IPS DF 19.7 (cell line): Measurements from ENCODE around the gene RPN2.

ENCODE experiments used
- DNase-seq: peaks from one replicate; pipeline ENCODE4 v3.0.0-alpha.2; 2013; ENCODE audit warnings: low read depth, low spot score

The RPN2 gene

DNA sequence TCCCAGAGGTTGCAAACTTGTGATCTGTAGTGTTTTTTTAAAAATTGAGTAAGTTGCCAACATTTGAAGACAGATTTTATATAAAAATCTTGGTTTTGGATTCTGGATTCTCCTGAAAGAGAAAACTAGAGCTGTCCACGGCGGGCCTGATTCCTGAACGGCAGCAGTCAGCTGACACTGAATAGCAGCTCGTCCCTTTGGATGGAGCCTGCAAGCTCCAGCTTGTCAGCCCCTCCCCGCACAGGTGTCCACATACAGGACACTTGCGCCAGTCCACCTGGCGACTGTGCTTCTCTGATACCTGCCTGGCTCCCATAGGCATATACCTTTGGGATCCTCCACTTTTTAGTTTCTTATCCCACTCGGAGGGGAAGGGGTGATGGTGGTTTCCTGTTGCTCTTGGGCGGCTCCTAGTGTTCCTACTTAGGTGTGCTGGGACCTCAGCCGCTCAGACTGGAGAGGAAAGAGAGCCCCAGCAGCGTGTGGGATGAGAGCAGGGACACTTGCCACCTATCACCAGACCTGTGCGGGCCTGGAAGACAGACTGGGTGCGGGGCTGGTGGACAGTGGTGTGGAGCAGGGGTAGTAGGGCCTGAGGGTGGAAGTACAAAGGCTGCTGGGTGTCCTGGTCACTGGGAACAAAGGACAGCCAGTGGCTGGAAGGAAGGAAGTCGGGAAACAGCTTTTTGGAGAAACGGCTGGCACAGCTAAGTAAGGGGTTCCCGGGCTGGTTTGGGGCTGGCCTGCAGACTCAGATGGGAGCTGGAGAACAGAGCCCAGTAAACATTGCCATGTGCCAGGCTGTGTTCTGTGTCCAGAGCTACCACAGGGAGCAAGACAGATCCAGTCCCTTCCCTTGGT lies 64.2 kb downstream of the RPN2 start:
- DNase-seq, result no peak

GRCh38 chr20:37243937-37244571 lies 64.9 kb downstream of the RPN2 start:
- DNase-seq, result no peak

GRCh38 chr20:37244572-37244957 lies 65.4 kb downstream of the RPN2 start:
- no peak for DNase-seq

GRCh38 chr20:37245216-37246150 lies 66.4 kb downstream of the RPN2 start:
- no peak for DNase-seq

DNA sequence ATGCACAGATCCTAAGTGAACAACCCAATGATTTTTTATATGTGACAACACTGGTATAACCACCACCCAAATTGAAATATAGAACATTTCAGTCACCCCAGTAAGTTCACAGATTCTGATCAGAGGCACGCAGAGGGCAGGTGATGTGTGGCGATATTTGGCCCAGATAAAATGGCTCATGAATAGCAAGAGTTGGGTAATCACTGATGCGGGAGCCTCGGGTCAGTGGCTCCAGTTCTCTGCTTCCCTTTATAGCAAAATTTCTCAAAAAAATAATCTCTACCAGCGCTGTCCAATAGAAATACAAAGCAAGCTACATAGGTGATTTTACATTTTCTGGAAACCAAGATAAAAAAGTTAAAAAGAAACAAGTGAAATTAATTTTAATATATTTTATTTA lies 67.6 kb downstream of the RPN2 start:
- no peak for DNase-seq

DNA sequence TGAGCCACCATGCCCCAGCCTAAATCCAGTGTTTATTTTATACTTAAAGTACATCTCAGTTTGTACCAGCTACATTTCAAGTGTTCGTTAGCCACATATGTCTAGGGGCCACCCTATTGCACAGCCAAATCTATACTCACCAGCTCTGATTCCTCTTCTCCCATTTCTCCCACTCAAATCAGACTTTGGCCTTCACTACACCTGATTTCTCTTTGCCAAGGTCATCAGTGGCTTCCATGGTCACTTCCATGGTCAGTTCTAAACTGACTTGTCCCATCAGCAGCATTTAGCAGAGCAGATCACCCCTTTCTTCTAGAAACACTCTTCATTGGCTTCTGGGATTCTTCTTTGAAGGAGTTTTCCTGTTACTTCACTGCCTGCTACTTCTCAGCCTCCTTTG lies 68.4 kb downstream of the RPN2 start:
- DNase-seq, result no peak

DNA sequence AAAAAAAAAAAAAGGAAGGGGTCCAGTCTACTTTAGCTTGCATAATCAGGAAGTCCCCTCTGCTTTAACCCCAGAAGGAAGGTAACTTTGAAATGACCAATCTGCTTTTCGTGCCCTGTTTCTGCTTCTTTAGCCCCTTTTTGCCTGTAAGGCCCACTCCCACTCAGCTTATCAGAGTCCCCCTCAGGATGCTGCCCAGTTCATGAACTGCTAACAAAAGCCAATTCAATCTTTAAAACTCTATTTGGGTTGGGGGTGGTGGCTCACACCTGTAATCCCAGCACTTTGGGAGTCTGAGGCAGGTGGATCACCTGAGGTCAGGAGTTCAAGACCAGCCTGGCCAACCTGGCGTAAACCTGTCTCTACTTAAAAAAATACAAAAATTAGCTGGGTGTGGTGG lies 70.2 kb downstream of the RPN2 start:
- no peak for DNase-seq

- DNase-seq, result no peak
Measured at GRCh38 chr20:37251825-37252477, 72.8 kb downstream of the RPN2 start.

GRCh38 chr20:37253087-37253486 lies 74.0 kb downstream of the RPN2 start:
- no peak for DNase-seq

GRCh38 chr20:37254114-37254878 lies 75.2 kb downstream of the RPN2 start:
- no peak for DNase-seq

DNA sequence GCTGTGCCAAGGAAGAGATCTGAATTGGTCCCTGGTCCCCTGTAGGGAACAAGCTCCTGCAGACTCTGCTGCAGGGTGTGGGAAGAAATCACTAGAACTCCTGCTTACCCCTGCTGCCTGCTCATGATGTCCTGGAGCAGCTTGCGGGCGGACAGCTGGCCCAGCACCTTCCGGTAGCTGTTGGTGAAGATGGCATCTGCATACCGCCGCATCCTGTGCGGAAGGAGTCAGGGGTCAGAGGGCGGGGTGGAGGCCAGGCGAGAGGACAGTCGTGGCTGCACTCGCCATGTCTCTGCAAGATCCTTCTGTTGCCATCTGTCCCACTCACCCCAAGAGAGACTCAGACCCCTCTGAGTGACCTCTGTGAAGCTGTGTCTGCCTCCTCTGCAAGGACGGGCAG lies 77.2 kb downstream of the RPN2 start:
- DNase-seq, result no peak

- DNase-seq, result no peak
Measured at GRCh38 chr20:37257530-37257929, 78.4 kb downstream of the RPN2 start.

DNA sequence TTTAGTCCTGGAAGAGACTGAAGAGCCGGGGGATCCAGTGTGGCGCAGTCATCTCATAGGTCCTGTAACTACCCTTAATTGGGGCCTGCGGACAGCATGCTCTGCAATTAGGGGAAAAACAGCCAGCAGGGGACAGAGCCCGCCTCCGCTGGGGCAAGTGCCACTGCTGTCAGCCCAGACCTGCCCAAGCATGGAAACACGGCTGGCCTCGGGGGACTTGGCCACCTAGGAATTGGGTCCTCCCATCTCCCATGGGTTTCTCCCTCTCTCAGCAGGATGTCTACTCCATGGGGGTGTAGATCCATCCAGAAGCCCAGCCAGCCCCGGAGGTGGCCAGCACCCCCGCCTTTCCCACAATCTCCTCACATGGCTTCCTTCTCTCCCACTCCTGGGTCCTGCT lies 78.9 kb downstream of the RPN2 start:
- DNase-seq, result no peak

DNA sequence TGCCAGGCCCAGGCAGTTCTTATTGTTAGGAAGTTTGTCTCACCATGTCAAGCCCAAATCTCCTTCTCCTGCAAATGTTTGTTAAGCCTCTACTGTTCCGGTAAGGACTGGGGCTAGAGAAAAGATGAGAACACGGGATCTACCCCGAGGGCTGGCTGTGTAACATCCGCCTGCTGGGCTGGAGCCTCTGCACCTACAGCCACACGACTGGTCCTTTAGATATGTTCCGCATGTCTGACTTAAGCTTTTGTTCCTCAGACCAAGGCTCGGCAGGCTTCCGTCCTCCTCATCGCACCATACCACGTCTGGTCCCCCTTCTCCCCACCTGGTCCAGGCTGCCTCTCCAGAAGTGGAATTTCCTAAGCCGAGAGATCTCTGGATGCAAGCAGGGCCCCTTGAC lies 79.9 kb downstream of the RPN2 start:
- DNase-seq, result no peak

DNA sequence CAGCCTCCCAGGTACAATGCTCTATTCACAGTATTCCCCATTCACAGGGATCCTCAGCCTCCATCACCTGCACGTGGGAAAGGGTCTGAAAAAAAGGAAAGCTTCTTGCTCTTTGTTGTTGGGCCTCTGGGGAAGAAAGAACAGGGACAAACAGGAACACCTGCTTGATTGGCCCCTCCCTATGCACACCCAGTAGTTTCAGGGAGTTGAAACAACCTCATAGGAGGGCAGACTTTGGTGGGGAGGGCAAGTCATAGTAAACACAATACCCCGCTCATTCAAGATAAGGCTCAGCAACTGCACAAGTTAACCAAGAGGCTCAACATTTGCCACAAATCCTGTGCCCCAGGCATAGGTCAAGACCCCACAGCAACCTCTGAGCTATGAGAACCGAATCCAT lies 80.7 kb downstream of the RPN2 start:
- DNase-seq, result no peak

DNA sequence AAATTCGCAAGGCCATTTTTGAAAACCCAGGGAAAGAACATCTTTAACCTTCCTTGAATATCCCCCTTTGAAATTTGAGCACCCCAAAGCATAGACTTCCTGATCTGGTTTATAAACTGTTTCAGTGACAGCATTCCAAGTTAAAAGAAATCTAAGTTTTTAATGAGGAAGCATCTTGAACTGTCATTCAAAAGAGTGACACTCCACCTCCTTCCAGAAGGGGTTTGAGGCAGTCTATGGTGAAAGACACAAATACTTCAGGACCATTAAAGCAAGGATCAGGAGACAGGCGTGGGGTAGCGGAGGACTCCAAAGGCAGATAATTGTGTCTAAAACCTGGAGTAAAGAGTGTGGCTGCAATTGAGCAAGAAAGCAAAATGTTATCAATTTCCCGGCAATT lies 81.8 kb downstream of the RPN2 start:
- DNase-seq, result no peak

DNA sequence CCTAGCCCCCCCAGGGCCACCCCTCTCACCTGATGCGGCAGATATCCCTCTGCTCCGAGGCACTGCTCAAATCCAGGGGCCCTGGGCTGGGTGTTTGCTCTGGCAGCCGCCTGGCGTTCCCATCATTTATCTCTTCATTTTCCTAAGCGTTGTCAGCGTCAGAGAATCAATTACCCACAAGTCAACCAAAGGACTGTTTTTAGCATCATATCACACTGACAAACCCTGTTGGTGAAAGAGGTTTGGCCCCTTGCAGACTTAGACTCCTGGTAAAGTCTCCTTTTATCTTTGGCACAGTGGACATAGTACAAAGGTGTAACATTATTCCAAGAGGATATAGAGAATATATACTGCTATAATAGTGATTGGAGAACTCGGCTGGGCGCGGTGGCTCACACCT lies 82.6 kb downstream of the RPN2 start, which contains the start of gene GHRH:
Gene GHRH (minus strand): TSS at position 101 of the 400 bp plus-strand sequence. CDS start 4,925 bp downstream, outside the sequence.
- DNase-seq, result no peak

DNA sequence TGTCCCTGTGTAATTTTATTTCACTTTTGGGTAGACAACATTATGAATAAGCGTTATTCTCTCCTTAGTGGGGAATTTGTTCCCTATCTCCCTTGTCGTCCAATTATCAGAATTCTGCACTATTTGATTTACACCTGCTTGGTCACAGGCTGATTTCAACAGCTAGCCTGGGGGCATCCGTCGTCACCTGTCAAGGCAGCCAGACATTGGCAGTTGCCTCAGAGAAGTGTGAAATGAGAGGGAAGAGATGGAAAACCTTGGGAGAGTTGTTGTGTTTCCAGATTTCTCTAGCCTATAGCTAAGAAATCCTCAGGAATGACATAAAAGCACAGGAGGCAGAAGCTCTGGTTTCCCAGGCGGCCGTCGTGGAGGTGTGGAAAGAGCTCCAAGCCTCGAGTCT lies 83.4 kb downstream of the RPN2 start:
- DNase-seq, result no peak

DNA sequence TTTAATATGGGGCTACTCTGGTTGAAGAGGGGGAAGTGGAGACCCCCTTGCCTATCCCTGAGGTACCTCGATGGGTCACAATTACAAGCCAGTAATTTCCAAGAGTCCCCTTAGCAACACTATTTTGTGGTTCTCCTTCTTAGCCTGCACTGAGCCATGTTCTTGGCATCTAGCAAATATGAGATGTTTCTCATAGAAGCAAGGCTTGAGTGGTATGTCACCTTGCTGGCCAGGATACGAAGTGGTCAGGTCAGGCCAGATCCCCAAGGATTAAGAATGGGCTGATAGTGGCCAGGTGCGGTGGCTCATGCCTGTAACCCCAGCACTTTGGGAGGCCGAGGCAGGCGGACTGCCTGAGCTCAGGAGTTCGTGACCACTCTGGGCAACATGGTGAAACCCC lies 84.6 kb downstream of the RPN2 start:
- DNase-seq, result no peak

DNA sequence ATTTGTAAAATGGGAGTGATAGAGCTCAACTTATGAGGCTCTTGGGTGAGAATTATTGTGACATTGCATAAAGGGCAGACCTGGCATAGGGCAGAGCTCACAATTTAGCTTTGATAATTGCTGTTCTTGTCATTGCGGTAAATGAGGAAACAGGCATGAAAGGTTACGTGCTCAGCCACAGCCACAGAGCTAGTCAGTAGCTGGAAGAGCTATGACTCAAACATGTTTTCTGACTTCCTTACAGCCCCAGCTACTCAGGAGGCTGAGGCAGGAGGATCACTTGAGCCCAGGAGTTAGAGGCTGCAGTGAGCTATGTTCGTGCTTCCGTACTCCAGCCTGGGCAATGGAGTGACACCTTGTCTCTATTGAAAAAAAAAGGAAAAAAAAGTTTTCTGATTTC lies 86.0 kb downstream of the RPN2 start:
- DNase-seq, result no peak
